GM12878 (cell line): ENCODE results near the gene SNX22. TPM values are rescaled to one million over a fixed set of nuclear protein-coding genes. Genes with fewer than 3 reads are reported as not detected.

Source experiments
- ATAC-seq: fragments of 200-7000 bp; cut with Tn5 transposase; 3 replicates; pipeline ENCODE4 v1.9.1; 2020; ENCODE audit warnings: mild to moderate bottlenecking, moderate library complexity
- BruUV-seq: library from RNA; stranded (reverse); fragments of 400-500 nt; replicated peaks from 2 replicates; lab custom pipeline; 2021; lab: Mats Ljungman, UMichigan
- CTCF ChIA-PET: fragments of 300-600 bp; sonication (Branson Sonifier 250); formaldehyde crosslinking; extraction: SDS; loops from one replicate; lab custom pipeline; 2021; ENCODE audit warnings: inconsistent platforms; lab: Yijun Ruan, JAX
- POLR2A ChIA-PET: fragments of 350-600 bp; formaldehyde crosslinking; extraction: SDS; loops from one replicate; lab custom pipeline; 2021; ENCODE audit warnings: inconsistent platforms; lab: Charles Lee
- RAD21 ChIA-PET: fragments of 300-600 bp; sonication (Branson Sonifier 250); formaldehyde crosslinking; loops from one replicate; lab custom pipeline; 2023; ENCODE audit warnings: antibody characterized with exemption; ENCODE audit not compliant: unreplicated experiment; lab: Charles Lee
- SMC1A ChIA-PET: fragments of 300-600 bp; sonication (Branson Sonifier 250); formaldehyde crosslinking; loops from one replicate; lab custom pipeline; 2023; ENCODE audit not compliant: unreplicated experiment, uncharacterized antibody; lab: Charles Lee
- DNase-seq: peaks from one replicate; pipeline ENCODE4 v3.0.0-alpha.2; 2011; ENCODE audit warnings: low read depth, low spot score
- FAIRE-seq: peaks from 3 replicates; lab custom pipeline; 2011; peaks lifted over from hg19 to GRCh38; lab: Jason Lieb, UNC
- H2AFZ ChIP-seq: 2 replicates; pipeline ENCODE4 v1.6.0; 2011; ENCODE audit warnings: low read depth, low read length, control low read depth; ENCODE audit not compliant: control insufficient read depth
- H3K27ac ChIP-seq: 2 replicates; pipeline ENCODE4 v1.5.1; 2011; ENCODE audit warnings: control low read depth; ENCODE audit not compliant: control insufficient read depth, insufficient read depth
- H3K27me3 ChIP-seq, 2 experiments: replicated peaks in 1 of 2; 2 replicates each; pipeline versions ENCODE4 v1.6.0 to v1.6.1; 2011; ENCODE audit warnings: low read length in 1 of 2; ENCODE audit not compliant: control insufficient read depth in 2 of 2, insufficient read depth in 2 of 2
- H3K36me3 ChIP-seq, 2 experiments: 2 replicates each; pipeline ENCODE4 v1.5.1; 2011; ENCODE audit warnings: low read length in 1 of 2; ENCODE audit not compliant: control insufficient read depth in 2 of 2, insufficient read depth in 2 of 2
- H3K4me1 ChIP-seq: 2 replicates; pipeline ENCODE4 v1.6.1; 2011; ENCODE audit warnings: mild to moderate bottlenecking, low read length, moderate library complexity, mixed read lengths; ENCODE audit not compliant: control insufficient read depth, insufficient read depth
- H3K4me2 ChIP-seq: 2 replicates; pipeline ENCODE4 v1.6.0; 2011; ENCODE audit warnings: control low read depth; ENCODE audit not compliant: control insufficient read depth, insufficient read depth
- H3K4me3 ChIP-seq: fragments of 200-600 bp; sonication (generic); 2 replicates; pipeline ENCODE4 v1.5.1; 2016
- H3K79me2 ChIP-seq: 2 replicates; pipeline ENCODE4 v1.6.0; 2011; ENCODE audit warnings: low read length; ENCODE audit not compliant: control insufficient read depth, insufficient read depth
- H3K9ac ChIP-seq: 2 replicates; pipeline ENCODE4 v1.8.0; 2011; ENCODE audit warnings: low read length, control low read depth, mixed read lengths; ENCODE audit not compliant: control insufficient read depth, insufficient read depth
- H3K9me3 ChIP-seq: replicated peaks from 3 replicates; pipeline ENCODE4 v1.5.1; 2011; ENCODE audit warnings: mild to moderate bottlenecking, low read length; ENCODE audit not compliant: control insufficient read depth, insufficient read depth
- H4K20me1 ChIP-seq: 2 replicates; pipeline ENCODE4 v1.6.0; 2011; ENCODE audit not compliant: control insufficient read depth, insufficient read depth
- BRCA1 ChIP-seq: IDR thresholded peaks from 2 replicates; pipeline ENCODE4 v1.6.1; 2011; ENCODE audit warnings: low read depth, low read length, improper control_type of control experiment
- MLLT1 ChIP-seq: fragments of 450-650 bp; IDR thresholded peaks from 2 replicates; pipeline ENCODE4 v1.6.1; 2016; ENCODE audit warnings: mild to moderate bottlenecking
- STAT1 ChIP-seq: fragments of 450-650 bp; conservative IDR thresholded peaks from 2 replicates; pipeline ENCODE4 v1.6.1; 2014; ENCODE audit warnings: antibody characterized with exemption, mild to moderate bottlenecking
- WGBS: methylation state at CpG from one replicate; pipeline ENCODE4 v1.1.6; 2016; ENCODE audit warnings: low lambda C conversion rate; ENCODE audit not compliant: insufficient replicate concordance, insufficient coverage; ENCODE audit errors: missing lambda C conversion rate; 5-methylcytosine and 5-hydroxymethylcytosine counted together
- in situ Hi-C: fragments of 300-500 bp; cut with MboI; formaldehyde crosslinking; loops from 9 replicates; pipeline ENCODE4 v1.14.3; 2018; ENCODE audit warnings: mixed read lengths
- intact Hi-C: fragments of 100-400 bp; cut with micrococcal nuclease; formaldehyde crosslinking; loops from one replicate; pipeline ENCODE4 v1.14.2; 2022; ENCODE audit not compliant: unreplicated experiment
- polyA plus RNA-seq, 11 experiments: library from polyadenylated mRNA; depleted of rRNA in 4 of 11; unstranded in 6 of 11; stranded (reverse) in 5 of 11; fragments of >200 nt; fragmentation: Nextera tagmentation in 4 of 11; fragmentation: Illumina TruSeq in 1 of 11; extraction: Ambion mirVana in 4 of 11; extraction: Trizol in 1 of 11; gene quantifications; 1 replicate in 1 of 11; 2 replicates in 10 of 11; pipeline versions ENCODE4 v1.2.1 to v1.2.3, GENCODE V29; 2011 to 2016; ENCODE audit warnings: inconsistent platforms in 2 of 11, missing spikeins in 2 of 11, low read depth in 1 of 11
- total RNA-seq, 4 experiments: library from RNA; depleted of rRNA in 3 of 4; stranded (reverse); fragments of >200 nt in 3 of 4; fragmentation: Illumina TruSeq in 1 of 4; extraction: Trizol in 1 of 4; gene quantifications; 2 replicates each; pipeline versions ENCODE4 v1.2.1 to v1.2.3, GENCODE V29; 2013 to 2021

SNX22 gene
- total and polyA plus RNA-seq, 10 of the 15 experiments (the other 5 are each of a cell fraction or from before 2014, with no cell fraction given), result 4.4 to 29.0 (median 8.7) TPM

- TF ChIP-seq MLLT1 (peak; percentile 86; the same call in 1 of the 2 replicates), STAT1 (0 out of 2 replicates have a peak, but pooled peaks have one; percentile 7)
- TF ChIP-seq, all 136 proteins: peak for 5
Measured at GRCh38 chr15:64163659-64164362, 12.3 kb downstream of the SNX22 start (continued).

GRCh38 chr15:64164436-64164835 is 12.9 kb downstream of the SNX22 start:
- H2AFZ ChIP-seq, result peak overlapping the region; percentile 97; the same call in 1 of the 2 replicates
- BruUV-seq, result no TSS peak
- no peaks in the 10 kb centered on the region for H3K9me3 ChIP-seq
- ChIA-PET CTCF (interaction anchor here (0.8 to 3.6 kb wide), 6 partner anchors 11 to 564 kb away, joined by 3 to 34 read pairs (median 4); partner anchors contain the start of gene TRIP4), RAD21 (interaction anchor here (0.7 to 2.6 kb wide), 3 partner anchors 19 to 422 kb away, joined by 5 to 9 read pairs (median 5); partner anchors contain the start of gene CSNK1G1), POLR2A (interaction anchor here (0.5 to 3.4 kb wide), 8 partner anchors 8 to 382 kb away, joined by 3 to 32 read pairs (median 4); partner anchors contain the start of genes CIAO2A, SNX1 and SNX22), SMC1A (interaction anchor here (0.6 to 3.3 kb wide), 9 partner anchors 12 to 868 kb away, joined by 3 to 9 read pairs (median 3); no protein-coding TSS in a partner anchor)
- in situ Hi-C loops (no loop called here), intact Hi-C loops (loop anchor here (5.0 kb wide), 1 partner anchor 193 kb away; the partner anchor contains the start of gene CSNK1G1)
- FAIRE-seq, result no peak
- no peaks in the 10 kb centered on the region for H4K20me1 ChIP-seq
- no peak overlapping the region for H3K9ac ChIP-seq
- H3K4me2 ChIP-seq, result peak overlapping the region; percentile 82; the same call in 1 of the 2 replicates
- peak overlapping the region; percentile 81 for H3K27ac ChIP-seq
- H3K27me3 ChIP-seq, result no peaks in the 10 kb centered on the region
- peaks cover 32% of the 10 kb centered on the region for H3K79me2 ChIP-seq
- ATAC-seq, result no peak
- TF ChIP-seq BRCA1, result no peak
- H3K36me3 ChIP-seq, result peaks cover 5 to 8% of the 10 kb centered on the region in 2 experiments; a peak in 2 of 4 replicates
- 0% methylated on average over 4 of the region's 4 CpGs for WGBS
- peaks cover 22% of the 10 kb centered on the region for H3K4me1 ChIP-seq
- no peak for DNase-seq
- peak overlapping the region; percentile 53; the same call in 1 of the 2 replicates for H3K4me3 ChIP-seq
